ENCODE data around the gene TM2D3.
"Not testable (repeated sequence)": the region's sequence is repeated elsewhere in the genome, so short reads cannot be mapped to it uniquely, and the experiment has no call there.

Gene TM2D3

GRCh38 chr15:101654624-101655337 is 2.6 kb upstream of the TM2D3 start:
- not testable (repeated sequence) for DNase-seq

DNA sequence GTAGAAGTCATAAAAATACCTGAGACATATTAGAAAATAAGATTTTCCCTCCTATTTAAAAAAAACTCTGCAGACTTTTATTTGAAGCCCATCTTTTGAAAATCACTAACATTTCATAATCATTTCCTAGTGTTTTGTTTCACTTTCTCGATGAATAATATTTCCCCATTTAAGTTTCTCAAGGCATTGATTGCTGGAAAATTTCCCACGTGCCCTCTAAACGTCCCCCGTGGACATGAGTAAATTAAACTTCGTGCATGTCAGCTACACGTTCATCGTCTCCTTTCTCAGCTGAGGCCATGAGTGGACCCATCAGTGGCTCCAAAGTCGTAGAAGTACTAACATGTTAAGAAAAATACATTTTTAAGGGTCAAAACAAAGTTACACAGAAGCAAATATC is 2.0 kb upstream of the TM2D3 start:
- DNase-seq = no peak

DNA sequence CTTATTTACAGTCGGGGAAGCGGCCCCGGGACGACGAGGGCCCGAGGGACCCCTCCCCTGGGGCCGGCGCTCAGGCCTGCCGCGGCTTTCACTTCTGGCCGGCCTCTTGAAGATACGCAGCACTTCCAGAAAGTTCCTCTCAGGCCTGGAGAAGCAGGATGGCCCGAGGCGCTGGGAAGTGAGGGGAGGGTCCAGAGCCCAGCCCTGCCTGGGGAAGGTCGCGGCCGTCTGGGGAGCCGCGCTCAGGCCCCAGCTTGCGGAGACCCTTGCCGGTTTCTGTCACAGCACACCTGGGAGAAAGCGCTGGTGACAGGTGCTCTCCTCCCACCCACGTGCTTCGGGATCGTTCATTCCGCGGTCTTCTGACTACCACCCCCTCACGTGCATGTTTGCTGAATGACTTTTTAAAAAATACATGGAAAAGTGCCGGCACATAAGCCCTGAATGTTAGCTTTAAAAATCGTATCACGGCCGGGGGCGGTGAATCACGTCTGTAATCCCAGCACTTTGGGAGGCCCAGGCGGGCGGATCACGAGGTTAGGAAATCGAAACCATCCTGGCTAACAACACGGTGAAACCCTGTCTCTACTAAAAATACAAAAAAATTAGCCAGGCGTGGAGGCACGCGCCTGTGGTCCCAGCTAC is 727 bp upstream of the TM2D3 start:
- no peak for DNase-seq

- no peak for DNase-seq
Measured at GRCh38 chr15:101651554-101652097, 555 bp downstream of the TM2D3 start.

- no peak for DNase-seq
Measured at GRCh38 chr15:101650145-101650544, 2.0 kb downstream of the TM2D3 start.

GRCh38 chr15:101648356-101648755 is 3.8 kb downstream of the TM2D3 start:
- no peak for DNase-seq

DNA sequence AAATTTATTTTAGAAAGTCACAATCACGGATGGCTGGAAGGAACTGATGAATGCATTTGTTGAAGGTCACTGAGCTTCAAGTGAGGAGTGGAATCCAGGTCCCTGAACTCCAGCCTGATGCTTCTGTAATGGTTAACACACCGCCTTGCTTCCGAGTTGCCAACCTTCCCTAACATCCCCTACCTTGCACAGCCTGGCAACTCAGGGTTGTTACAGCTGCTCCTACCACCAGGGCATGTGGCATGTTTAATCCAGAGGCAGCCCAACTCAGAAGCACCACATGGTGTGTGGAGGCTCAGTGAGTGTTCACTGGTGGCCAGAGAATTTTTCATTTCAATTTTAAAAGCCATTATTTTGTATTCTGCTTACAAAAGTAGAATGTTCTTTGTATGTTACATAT is 4.9 kb downstream of the TM2D3 start:
- DNase-seq = no peak

GRCh38 chr15:101646672-101647071 is 5.5 kb downstream of the TM2D3 start:
- DNase-seq = no peak

GRCh38 chr15:101642361-101642760 is 9.8 kb downstream of the TM2D3 start:
- no peak for DNase-seq

DNA sequence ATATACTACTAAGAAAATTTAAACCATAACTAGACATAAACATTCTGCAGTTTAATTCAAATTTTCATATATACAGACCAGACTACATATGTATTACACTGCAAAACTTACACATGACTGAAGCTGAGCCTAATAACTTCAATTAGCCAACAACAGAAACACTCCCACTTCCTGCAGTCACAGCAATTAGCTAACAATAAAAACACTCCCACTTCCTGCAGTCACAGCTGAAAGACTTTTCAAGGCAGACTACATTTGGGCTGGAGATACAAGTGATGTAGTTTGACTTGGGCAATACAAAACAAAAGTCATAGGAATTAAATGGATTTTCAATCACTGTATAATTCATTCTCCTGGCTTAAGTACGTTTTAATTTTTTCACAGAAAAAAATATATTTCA is 10.3 kb downstream of the TM2D3 start:
- no peak for DNase-seq

GRCh38 chr15:101641129-101641764 is 10.9 kb downstream of the TM2D3 start:
- no peak for DNase-seq

GRCh38 chr15:101639667-101640066 is 12.5 kb downstream of the TM2D3 start:
- no peak for DNase-seq

DNA sequence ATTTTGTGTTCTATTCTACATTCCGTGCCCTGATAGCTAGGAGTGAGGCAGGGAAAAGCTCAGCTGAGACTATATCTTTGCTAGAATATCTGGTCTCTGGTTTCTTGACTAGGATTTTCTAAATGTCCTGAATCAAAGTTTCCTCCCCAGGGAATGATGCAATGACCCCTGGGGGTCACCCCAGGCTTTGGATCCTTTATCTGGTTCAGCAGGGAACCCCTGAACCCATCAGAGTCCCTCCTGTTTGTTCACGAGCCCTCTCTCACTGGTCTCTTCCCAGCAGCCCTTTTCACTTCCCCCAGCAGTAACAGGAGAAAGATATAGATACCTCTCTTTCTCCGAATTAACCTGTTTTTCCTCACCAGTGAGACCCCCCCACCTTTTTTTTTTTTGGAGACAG is 14.3 kb downstream of the TM2D3 start:
- DNase-seq = no peak

- DNase-seq = no peak
Measured at GRCh38 chr15:101637516-101637915, 14.7 kb downstream of the TM2D3 start.

GRCh38 chr15:101637038-101637437 is 15.1 kb downstream of the TM2D3 start:
- DNase-seq = no peak

GRCh38 chr15:101635944-101636727 is 16.0 kb downstream of the TM2D3 start:
- DNase-seq = no peak

GRCh38 chr15:101633356-101633755 is 18.8 kb downstream of the TM2D3 start:
- no peak for DNase-seq

- DNase-seq = not testable (repeated sequence)
Measured at GRCh38 chr15:101626729-101627128, 25.5 kb downstream of the TM2D3 start.

GRCh38 chr15:101625980-101626379 is 26.2 kb downstream of the TM2D3 start:
- no peak for DNase-seq

- DNase-seq = no peak
Measured at GRCh38 chr15:101625184-101625583, 27.0 kb downstream of the TM2D3 start.

- DNase-seq = no peak
Measured at GRCh38 chr15:101623367-101624304, 28.5 kb downstream of the TM2D3 start.

GRCh38 chr15:101621961-101622360 is 30.2 kb downstream of the TM2D3 start:
- DNase-seq = no peak

All from NCI-H446 treated with DMSO at 0.1 percent for 48 hours (cell line).